BLaER1 (cell line): ENCODE measurements around the gene STMND1.

Experiments
- H3K27ac ChIP-seq: shearing (Covaris generic); formaldehyde crosslinking; 2 replicates; pipeline ENCODE4 v1.8.1; 2022
- H3K27me3 ChIP-seq: shearing (Covaris generic); formaldehyde crosslinking; 2 replicates; pipeline ENCODE4 v1.8.1; 2022
- H3K36me3 ChIP-seq: shearing (Covaris generic); formaldehyde crosslinking; 2 replicates; pipeline ENCODE4 v1.8.1; 2022
- H3K4me1 ChIP-seq: shearing (Covaris generic); formaldehyde crosslinking; 2 replicates; pipeline ENCODE4 v1.8.1; 2022
- H3K4me2 ChIP-seq: shearing (Covaris generic); formaldehyde crosslinking; 2 replicates; pipeline ENCODE4 v1.8.1; 2022
- H3K4me3 ChIP-seq: shearing (Covaris generic); formaldehyde crosslinking; 2 replicates; pipeline ENCODE4 v1.8.1; 2022
- H3K9ac ChIP-seq: shearing (Covaris generic); formaldehyde crosslinking; 2 replicates; pipeline ENCODE4 v1.8.1; 2022
- H3K9me3 ChIP-seq: shearing (Covaris generic); formaldehyde crosslinking; 2 replicates; pipeline ENCODE4 v1.8.1; 2022
- H4K20me1 ChIP-seq: shearing (Covaris generic); formaldehyde crosslinking; 2 replicates; pipeline ENCODE4 v1.8.1; 2022
- Cebpa-rat ChIP-seq: shearing (Covaris generic); IDR thresholded peaks from 2 replicates; pipeline ENCODE4 v1.8.1; 2022

Gene STMND1

GRCh38 chr6:17081273-17081672 lies 20.6 kb upstream of the STMND1 start:
- no peak overlapping the region for H3K9ac ChIP-seq
- H3K4me1 ChIP-seq: no peaks in the 10 kb centered on the region
- H3K4me2 ChIP-seq: no peak overlapping the region
- no peak for TF ChIP-seq Cebpa-rat
- H3K27me3 ChIP-seq: no peaks in the 10 kb centered on the region; the same call in 1 of the 2 replicates
- peaks cover 2% of the 10 kb centered on the region; the same call in 1 of the 2 replicates for H3K9me3 ChIP-seq
- H4K20me1 ChIP-seq: no peaks in the 10 kb centered on the region
- H3K27ac ChIP-seq: no peak overlapping the region
- H3K36me3 ChIP-seq: no peaks in the 10 kb centered on the region
- no peak overlapping the region for H3K4me3 ChIP-seq

GRCh38 chr6:17081860-17082508 lies 19.9 kb upstream of the STMND1 start:
- Histone ChIP-seq H3K36me3 (no peaks in the 10 kb centered on the region), H3K27ac (no peak overlapping the region), H3K9me3 (no peaks in the 10 kb centered on the region), H3K4me1 (no peaks in the 10 kb centered on the region), H3K4me2 (no peak overlapping the region), H3K9ac (no peak overlapping the region), H3K27me3 (no peaks in the 10 kb centered on the region; the same call in 1 of the 2 replicates), H4K20me1 (no peaks in the 10 kb centered on the region), H3K4me3 (no peak overlapping the region)
- TF ChIP-seq Cebpa-rat: no peak

GRCh38 chr6:17083397-17083796 lies 18.5 kb upstream of the STMND1 start:
- Histone ChIP-seq H3K4me1 (no peaks in the 10 kb centered on the region), H3K9ac (no peak overlapping the region), H3K4me2 (no peak overlapping the region), H3K9me3 (no peaks in the 10 kb centered on the region), H4K20me1 (no peaks in the 10 kb centered on the region), H3K27ac (no peak overlapping the region), H3K27me3 (no peaks in the 10 kb centered on the region; the same call in 1 of the 2 replicates), H3K4me3 (no peak overlapping the region), H3K36me3 (no peaks in the 10 kb centered on the region)
- TF ChIP-seq Cebpa-rat: peak; percentile 51; the same call in 1 of the 2 replicates

- Histone ChIP-seq H3K9ac (no peak overlapping the region), H3K36me3 (no peaks in the 10 kb centered on the region), H3K4me1 (no peaks in the 10 kb centered on the region), H3K9me3 (peaks cover 11% of the 10 kb centered on the region), H3K27ac (no peak overlapping the region), H3K4me2 (no peak overlapping the region), H3K27me3 (no peaks in the 10 kb centered on the region; the same call in 1 of the 2 replicates), H4K20me1 (no peaks in the 10 kb centered on the region), H3K4me3 (no peak overlapping the region)
- no peak for TF ChIP-seq Cebpa-rat
These were observed 15.4 kb upstream of the STMND1 start for GRCh38 chr6:17086469-17086868.

- no peak for TF ChIP-seq Cebpa-rat
- Histone ChIP-seq H3K4me2 (no peak overlapping the region), H3K27me3 (no peaks in the 10 kb centered on the region; the same call in 1 of the 2 replicates), H3K4me1 (no peaks in the 10 kb centered on the region), H4K20me1 (no peaks in the 10 kb centered on the region), H3K36me3 (no peaks in the 10 kb centered on the region), H3K4me3 (no peak overlapping the region), H3K27ac (no peak overlapping the region), H3K9me3 (peaks cover 11% of the 10 kb centered on the region), H3K9ac (no peak overlapping the region)
These were observed 13.7 kb upstream of the STMND1 start for GRCh38 chr6:17088091-17088611.

GRCh38 chr6:17091122-17091521 lies 10.7 kb upstream of the STMND1 start:
- Histone ChIP-seq H3K36me3 (no peaks in the 10 kb centered on the region), H3K4me1 (no peaks in the 10 kb centered on the region), H3K9ac (no peak overlapping the region), H3K27me3 (no peaks in the 10 kb centered on the region), H3K4me3 (no peak overlapping the region), H3K9me3 (peaks cover 11% of the 10 kb centered on the region), H3K4me2 (no peak overlapping the region), H3K27ac (no peak overlapping the region), H4K20me1 (no peaks in the 10 kb centered on the region)
- TF ChIP-seq Cebpa-rat: no peak

- Histone ChIP-seq H3K4me1 (no peaks in the 10 kb centered on the region), H3K4me2 (no peak overlapping the region), H3K4me3 (no peak overlapping the region), H3K27ac (no peak overlapping the region), H3K9me3 (peaks cover 11% of the 10 kb centered on the region), H3K9ac (no peak overlapping the region), H4K20me1 (no peaks in the 10 kb centered on the region), H3K27me3 (no peaks in the 10 kb centered on the region), H3K36me3 (no peaks in the 10 kb centered on the region)
- TF ChIP-seq Cebpa-rat: no peak
These were observed 8.2 kb upstream of the STMND1 start for GRCh38 chr6:17093686-17094085.

- Histone ChIP-seq H3K27ac (no peak overlapping the region), H3K9me3 (no peaks in the 10 kb centered on the region), H3K4me1 (no peaks in the 10 kb centered on the region), H3K4me3 (no peak overlapping the region), H3K4me2 (no peak overlapping the region), H3K27me3 (no peaks in the 10 kb centered on the region), H3K9ac (no peak overlapping the region), H4K20me1 (no peaks in the 10 kb centered on the region), H3K36me3 (no peaks in the 10 kb centered on the region)
- TF ChIP-seq Cebpa-rat: no peak
These were observed 5.8 kb upstream of the STMND1 start for GRCh38 chr6:17096096-17096495.

GRCh38 chr6:17096652-17097051 lies 5.2 kb upstream of the STMND1 start:
- no peak for TF ChIP-seq Cebpa-rat
- no peak overlapping the region for H3K27ac ChIP-seq
- H3K9ac ChIP-seq: no peak overlapping the region
- no peaks in the 10 kb centered on the region for H3K27me3 ChIP-seq
- no peak overlapping the region for H3K4me3 ChIP-seq
- no peaks in the 10 kb centered on the region for H3K4me1 ChIP-seq
- H3K4me2 ChIP-seq: no peak overlapping the region
- no peaks in the 10 kb centered on the region; the same call in 1 of the 2 replicates for H3K9me3 ChIP-seq
- no peaks in the 10 kb centered on the region for H4K20me1 ChIP-seq
- H3K36me3 ChIP-seq: no peaks in the 10 kb centered on the region

GRCh38 chr6:17097982-17098381 lies 3.9 kb upstream of the STMND1 start:
- no peaks in the 10 kb centered on the region for H3K4me1 ChIP-seq
- no peak overlapping the region for H3K9ac ChIP-seq
- no peak overlapping the region for H3K27ac ChIP-seq
- no peak for TF ChIP-seq Cebpa-rat
- no peak overlapping the region for H3K4me3 ChIP-seq
- no peak overlapping the region for H3K4me2 ChIP-seq
- H3K36me3 ChIP-seq: no peaks in the 10 kb centered on the region
- no peaks in the 10 kb centered on the region for H4K20me1 ChIP-seq
- no peaks in the 10 kb centered on the region; the same call in 1 of the 2 replicates for H3K9me3 ChIP-seq
- no peaks in the 10 kb centered on the region for H3K27me3 ChIP-seq
